ENCODE data around the gene GNAS. TPM values are rescaled to one million over a fixed set of nuclear protein-coding genes. Genes with fewer than 3 reads are reported as not detected.

The GNAS gene
- total RNA-seq, 1 donor from 2014 or later = 1,595 TPM

DNA sequence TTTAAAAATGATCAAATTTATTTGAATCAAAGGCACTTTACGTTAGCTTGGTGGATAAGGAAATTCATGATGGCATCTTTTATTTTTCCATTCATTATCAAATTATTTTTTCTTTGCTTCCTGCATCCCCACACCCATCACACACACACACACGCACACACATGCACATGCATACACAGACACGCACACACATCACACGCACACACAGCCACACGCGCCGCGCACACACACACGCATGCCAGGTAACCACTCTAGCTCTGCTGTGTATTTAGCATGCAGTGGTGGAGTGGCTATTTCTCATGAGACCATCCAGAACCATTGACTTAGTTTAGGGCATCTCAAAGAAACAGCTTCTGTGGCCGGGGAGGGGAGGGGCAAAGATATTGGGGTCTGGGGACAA is 47.0 kb downstream of the GNAS start:
- DNase-seq = no peak

DNA sequence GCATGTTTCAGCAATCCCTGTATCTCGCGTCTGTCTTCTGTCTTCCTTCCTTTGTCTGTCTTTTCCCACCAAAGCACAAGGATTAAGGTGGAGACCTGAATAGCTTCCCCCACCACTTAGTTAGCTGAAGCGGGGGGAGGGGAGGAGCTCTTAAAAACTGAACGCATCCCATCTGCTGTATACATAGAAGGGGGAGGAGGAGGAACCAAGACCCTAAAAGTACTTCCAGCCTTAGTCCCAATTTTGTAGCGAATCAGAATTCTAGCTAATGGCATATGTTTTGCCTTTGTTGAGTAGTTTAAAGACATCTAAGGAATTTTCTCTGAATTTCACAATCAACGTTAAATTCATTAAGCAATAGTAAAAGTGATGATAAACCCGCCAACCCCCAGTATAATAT is 47.9 kb downstream of the GNAS start:
- peak; percentile 46 for DNase-seq

DNA sequence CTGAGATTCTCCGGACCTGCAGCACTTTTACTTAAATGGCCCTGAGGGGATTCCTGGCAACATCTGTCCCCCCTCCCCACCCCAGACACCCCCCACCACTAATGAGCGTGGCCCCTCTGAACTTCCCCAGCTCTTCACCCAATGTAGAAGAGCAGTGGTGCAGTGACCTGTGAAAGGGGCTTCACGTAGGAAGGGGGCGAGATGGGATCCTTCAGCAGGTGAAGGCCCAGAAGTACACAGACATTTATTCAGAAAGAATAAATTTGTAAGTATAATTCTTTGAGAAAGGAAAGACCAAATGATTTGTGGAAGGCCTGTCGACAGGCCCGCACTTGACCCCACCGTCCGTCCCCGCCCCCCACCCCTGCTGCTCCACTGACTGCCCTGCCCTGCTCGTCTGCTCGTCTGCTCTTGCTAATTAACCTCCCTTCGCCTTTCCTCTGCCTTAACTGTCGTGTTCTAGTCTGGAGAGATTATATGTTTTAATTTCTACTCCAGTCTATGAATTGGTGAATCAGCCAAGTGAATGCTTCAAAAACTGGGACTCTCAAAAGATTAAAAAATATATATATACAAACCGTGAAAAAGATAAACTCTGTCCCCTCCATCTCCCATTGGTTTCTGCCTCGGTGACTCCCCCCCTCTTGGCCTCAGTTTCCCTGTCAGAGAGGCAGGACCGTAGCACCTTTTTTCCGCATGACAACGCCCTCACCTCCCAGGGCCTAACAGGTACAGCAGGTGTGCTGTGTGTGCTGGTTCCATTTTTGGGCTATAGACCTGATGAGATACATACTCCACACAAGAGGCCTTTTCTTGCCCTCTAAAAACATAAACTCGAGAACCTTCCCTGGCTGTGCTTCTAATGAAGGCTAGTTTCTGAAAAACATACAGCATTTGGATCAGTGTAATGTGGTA is 49.2 kb downstream of the GNAS start:
- peak; percentile 3 for DNase-seq

DNA sequence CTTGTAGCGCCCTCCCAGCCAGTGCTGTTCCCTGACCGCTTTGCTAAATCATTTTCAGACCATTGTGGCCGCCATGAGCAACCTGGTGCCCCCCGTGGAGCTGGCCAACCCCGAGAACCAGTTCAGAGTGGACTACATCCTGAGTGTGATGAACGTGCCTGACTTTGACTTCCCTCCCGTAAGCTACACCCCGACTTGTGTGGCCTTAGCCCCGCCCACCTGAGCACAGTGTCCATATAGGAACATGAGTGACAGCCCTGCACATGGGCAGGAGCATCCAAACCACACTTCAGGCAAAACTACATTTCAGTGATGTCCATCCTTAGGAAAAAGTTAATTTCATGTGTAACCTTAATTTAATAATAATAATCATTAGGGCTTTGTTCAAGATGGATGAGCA is 51.1 kb downstream of the GNAS start:
- DNase-seq = no peak

DNA sequence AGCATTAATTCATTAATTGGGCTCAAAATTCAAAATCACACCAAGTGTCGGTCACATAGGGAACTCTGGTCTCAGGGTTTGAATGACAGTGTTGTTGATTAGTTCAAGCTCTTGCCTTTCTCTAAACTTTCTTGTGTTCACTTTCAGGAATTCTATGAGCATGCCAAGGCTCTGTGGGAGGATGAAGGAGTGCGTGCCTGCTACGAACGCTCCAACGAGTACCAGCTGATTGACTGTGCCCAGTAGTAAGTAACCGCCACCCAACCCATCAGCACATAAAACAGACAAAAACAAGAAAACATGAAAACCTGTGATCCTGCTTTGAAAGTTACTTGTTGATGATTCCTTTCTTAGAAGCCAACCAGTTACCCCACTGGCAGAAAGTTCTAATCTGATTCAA is 52.7 kb downstream of the GNAS start:
- no peak for DNase-seq

- no peak for DNase-seq
Observed at GRCh38 chr20:58906111-58906510, 53.6 kb downstream of the GNAS start.

- no peak for DNase-seq
Observed at GRCh38 chr20:58906894-58907293, 54.4 kb downstream of the GNAS start.

GRCh38 chr20:58907320-58908137 is 55.0 kb downstream of the GNAS start:
- peak; percentile 98 for DNase-seq

DNA sequence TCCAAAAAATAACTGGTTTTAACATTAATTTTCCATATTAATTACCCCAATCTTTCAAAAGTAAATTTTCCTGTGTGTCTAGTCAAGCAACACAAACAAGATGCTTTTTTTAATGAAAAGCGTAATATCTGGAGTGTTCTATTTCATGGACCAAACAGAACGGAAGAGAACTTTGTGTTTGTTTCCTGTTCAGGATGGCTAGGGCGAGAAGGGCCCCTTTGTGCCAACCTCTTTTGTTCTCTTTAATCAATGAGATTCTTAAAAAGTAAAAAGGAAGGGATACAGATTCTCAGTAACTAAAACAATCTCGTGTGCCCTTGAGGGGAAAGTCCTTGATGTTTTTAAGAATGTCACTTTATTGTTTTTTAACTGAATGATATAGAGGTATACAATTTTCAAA is 55.7 kb downstream of the GNAS start:
- no peak for DNase-seq

DNA sequence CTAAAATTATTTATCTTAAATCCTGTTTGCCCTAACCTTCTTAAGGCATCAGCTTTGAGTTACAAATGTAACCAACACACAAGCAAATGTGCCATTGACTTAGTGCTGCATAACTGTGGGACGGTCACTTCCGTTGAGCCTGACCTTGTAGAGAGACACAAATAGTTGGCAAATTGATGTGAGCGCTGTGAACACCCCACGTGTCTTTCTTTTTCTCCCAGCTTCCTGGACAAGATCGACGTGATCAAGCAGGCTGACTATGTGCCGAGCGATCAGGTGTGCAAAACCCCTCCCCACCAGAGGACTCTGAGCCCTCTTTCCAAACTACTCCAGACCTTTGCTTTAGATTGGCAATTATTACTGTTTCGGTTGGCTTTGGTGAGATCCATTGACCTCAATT is 56.4 kb downstream of the GNAS start:
- DNase-seq = no peak

DNA sequence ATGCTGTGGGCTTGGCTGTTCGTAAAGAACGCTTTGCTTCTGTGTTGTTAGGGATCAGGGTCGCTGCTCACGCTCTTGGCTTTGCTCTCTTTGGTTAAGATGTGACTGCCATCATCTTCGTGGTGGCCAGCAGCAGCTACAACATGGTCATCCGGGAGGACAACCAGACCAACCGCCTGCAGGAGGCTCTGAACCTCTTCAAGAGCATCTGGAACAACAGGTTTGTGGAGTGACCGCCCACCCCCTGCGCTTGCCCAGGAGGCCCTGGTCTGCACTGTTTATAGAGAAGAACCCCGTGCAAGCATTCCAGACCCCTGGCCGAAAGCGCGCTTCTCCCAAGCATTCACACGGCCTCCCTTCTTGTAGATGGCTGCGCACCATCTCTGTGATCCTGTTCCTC is 57.1 kb downstream of the GNAS start:
- no peak for DNase-seq

GRCh38 chr20:58910473-58910872 is 58.0 kb downstream of the GNAS start:
- DNase-seq = no peak

DNA sequence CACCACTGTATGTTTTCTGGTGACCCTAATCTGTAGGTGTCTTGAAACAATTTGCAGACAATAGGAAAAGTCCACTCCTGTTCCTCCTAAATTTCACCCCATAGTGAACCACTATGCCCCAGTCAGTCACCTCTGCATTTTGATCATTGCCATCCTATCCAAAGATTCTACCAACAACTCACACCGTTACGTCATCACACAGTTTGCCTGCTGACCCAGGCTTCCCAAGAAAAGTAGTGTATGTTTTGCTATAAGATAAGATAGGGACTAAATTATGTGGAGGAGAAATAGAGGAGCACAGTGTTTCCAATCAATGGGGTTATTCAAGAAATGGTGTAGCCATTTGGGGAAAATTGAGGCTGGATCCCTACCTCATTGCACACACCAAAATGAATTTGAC is 58.8 kb downstream of the GNAS start:
- no peak for DNase-seq

- DNase-seq = no peak
Observed at GRCh38 chr20:58911970-58912369, 59.5 kb downstream of the GNAS start.

- no peak for DNase-seq
Observed at GRCh38 chr20:58913079-58913478, 60.6 kb downstream of the GNAS start.

DNA sequence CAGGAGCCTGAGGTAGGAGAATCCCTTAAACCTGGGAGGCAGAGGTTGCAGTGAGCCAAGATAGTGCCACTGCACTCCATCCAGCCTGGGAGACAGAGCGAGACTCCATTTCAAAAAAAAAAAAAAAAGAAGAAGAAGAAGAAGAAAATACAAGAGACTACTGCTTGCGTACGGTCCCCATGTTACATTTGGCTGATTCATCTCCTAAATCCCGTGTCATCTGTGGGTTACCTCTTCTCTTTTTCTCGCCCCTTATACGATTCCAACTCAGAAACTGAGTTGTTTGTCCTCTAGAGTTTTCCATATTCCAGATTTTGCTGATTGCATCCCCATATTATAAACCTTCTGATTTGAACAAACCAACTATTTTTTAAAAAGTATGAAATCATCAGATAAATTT is 66.1 kb downstream of the GNAS start:
- no peak for DNase-seq

DNA sequence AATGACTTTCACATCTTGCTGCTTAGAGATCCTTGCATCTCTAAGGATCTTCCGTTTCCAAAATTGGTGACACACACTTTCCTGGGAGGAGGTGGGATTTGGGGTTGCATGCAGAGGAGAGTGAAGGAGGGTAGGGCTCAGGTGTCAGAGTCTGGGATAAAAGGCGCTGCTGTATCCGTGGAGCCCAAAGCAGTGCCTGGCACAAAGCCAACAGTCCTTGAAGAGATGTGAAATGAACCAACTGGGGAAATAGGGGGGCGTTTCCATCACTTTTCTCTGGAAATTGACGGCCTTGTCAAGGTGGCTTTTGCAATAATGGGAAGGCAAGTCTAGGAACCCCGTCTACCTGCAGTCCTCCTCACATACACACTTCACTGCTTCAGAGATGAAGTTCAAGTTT is 69.0 kb downstream of the GNAS start:
- no peak for DNase-seq

DNA sequence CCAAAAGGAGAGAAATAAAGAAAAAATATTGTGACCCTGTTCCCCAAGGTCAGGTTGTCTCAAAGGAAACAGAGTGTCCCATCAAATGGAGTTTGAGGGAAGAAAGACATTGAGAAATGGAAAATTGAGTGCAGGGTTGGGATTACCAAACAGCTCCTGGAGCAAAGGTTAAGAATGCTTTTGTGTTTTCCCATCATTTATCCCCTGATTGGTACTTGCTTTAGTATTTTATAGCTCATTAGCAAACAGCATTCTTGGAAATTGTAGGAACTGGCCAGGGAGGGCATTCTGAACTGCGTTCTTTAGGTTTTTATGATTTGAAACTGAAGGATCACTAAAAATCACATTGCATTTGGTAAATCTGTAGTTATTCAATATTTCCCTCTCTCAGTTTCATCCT is 69.5 kb downstream of the GNAS start:
- DNase-seq = no peak

DNA sequence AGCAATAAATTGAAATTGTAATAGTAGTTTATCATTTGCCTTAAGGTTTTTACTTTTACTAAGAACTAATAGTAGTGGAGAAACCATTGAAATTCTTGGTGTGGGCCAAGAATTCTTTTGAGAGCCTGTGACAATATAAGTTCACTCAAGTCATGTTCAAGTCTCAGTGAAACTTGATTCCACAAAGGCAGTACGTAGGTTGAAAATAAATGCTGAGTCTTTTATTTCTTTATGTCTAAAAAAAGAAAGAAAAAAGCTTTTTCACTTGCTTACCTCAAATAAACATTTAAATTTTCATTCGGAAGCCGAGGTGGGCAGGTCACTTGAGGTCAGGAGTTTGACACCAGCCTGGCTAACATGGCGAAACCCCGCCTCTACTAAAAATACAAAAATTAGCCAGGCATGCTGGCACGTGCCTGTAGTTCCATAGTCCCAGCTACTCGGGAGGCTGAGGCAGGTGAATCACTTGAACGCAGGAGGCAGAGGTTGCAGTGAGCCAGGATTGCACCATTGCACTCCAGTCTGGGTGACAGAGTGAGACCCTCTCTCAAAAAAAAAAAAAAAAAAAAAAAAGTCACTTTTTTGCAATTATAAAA is 70.7 kb downstream of the GNAS start:
- no peak for DNase-seq

DNA sequence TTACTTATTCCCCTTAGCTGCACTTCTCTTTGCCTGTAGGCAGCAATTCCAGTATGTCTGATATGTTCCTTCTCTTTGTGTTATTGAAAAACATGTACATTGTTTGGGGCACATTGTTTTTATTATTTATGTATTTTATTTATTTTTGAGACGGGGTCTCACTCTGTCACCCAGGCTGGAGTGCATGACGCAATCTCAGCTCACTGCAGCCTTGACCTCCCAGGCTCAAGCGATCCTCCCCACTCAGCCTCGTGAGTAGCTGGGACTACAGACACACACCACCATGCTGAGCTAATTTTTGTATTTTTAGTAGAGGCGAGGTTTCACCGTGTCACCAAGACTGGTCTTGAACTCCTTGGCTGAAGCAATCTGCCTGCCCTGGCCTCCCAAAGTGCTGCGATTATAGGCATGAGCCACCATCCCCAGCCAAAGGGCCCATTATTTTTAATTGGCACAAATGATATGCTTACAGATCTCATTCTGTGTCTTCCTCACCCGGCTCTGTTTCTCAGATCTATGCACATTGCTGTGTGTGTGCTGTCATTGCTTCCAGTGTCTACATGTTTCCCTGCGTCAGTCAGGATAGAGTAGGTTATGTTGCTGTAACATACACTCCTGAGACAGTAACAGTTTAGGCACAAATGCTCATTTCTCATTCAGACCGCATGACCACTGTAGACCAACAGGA is 74.4 kb downstream of the GNAS start:
- DNase-seq = no peak

DNA sequence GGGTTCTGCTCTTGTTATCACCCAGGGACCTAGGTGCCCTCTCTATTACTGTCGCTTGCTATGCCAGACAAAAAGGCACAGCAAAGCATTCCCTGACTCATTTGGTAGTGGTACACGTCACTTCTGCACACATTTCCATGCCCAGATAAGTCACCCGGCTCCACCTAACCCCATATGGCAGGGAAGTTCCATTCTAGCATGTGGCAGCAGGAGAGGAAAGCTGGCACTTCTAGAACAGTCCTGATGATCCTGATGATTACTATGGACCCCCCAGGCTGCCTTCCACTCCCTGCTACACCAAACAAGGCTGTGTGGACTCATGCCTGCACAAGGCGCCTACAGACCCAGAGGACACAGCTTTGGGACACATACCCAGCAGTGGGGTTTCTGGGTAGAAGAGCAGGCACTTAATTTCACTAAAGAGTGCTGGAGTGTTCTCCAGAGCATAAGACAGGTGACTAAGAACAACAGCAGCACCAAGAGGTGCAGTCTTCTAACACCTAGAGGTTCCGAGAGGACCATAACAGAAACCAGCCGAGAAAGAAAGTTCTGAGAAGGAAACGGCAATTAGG is 75.1 kb downstream of the GNAS start:
- no peak for DNase-seq

- DNase-seq = no peak
Observed at GRCh38 chr20:58930496-58930895, 78.0 kb downstream of the GNAS start.

Measured in tongue (tissue), 2 donors.